Psoas muscle (tissue), 8 donors: ENCODE results near the gene CUBN. TPM values are rescaled to one million over a fixed set of nuclear protein-coding genes. Genes with fewer than 3 reads are reported as not detected.

Experiments
- ATAC-seq, 4 donors: fragments of 200-7000 bp; cut with Tn5 transposase; one replicate each; pipeline ENCODE4 v1.9.1; 2020; ENCODE audit warnings: moderate library complexity in 3 of 4, mild to moderate bottlenecking in 2 of 4
- DNase-seq, 2 donors: peaks; one replicate each; pipeline ENCODE4 v3.0.0-alpha.2; 2020
- H3K27ac ChIP-seq: fragments of 200-600 bp; one replicate; pipeline ENCODE4 v1.8.0; 2022
- H3K27me3 ChIP-seq, 3 donors: fragments of 200-600 bp in 1 of 3; one replicate each; pipeline versions ENCODE4 v1.6.1 to v1.8.0; 2013 to 2022; ENCODE audit warnings: low read length in 2 of 3, mild to moderate bottlenecking in 2 of 3, moderate library complexity in 1 of 3; ENCODE audit not compliant: insufficient read depth in 3 of 3
- H3K36me3 ChIP-seq, 2 donors: fragments of 200-600 bp in 1 of 2; one replicate each; pipeline versions ENCODE4 v1.6.1 to v1.8.0; 2013 to 2022; ENCODE audit warnings: low read depth in 1 of 2, mild to moderate bottlenecking in 1 of 2, moderate library complexity in 1 of 2; ENCODE audit not compliant: insufficient read depth in 1 of 2
- H3K4me1 ChIP-seq: fragments of 200-600 bp; one replicate; pipeline ENCODE4 v1.8.0; 2022
- H3K4me3 ChIP-seq: fragments of 200-600 bp; one replicate; pipeline ENCODE4 v1.8.0; 2022; ENCODE audit warnings: mild to moderate bottlenecking
- H3K9me3 ChIP-seq: fragments of 200-600 bp; one replicate; pipeline ENCODE4 v1.8.0; 2022
- WGBS, 3 donors: extraction: QIAGEN DNeasy Blood & Tissue Kit; methylation state at CpG; one replicate each; pipeline versions ENCODE4 v1.1.6 to v1.1.7; 2013; 5-methylcytosine and 5-hydroxymethylcytosine counted together
- intact Hi-C, 2 donors: fragments of 100-400 bp; cut with DNase I; formaldehyde crosslinking; loops; one replicate each; pipeline versions ENCODE4 v1.11.0 to v1.14.2; 2022
- polyA plus RNA-seq, 3 donors: library from polyadenylated mRNA; stranded (reverse); fragments of 200-250 nt; gene quantifications; one replicate each; pipeline ENCODE4 v1.2.3, GENCODE V29; 2013
- total RNA-seq, 4 donors: library from RNA; stranded (reverse); fragmentation: NEBNext Ultra II Directional in 2 of 4; extraction: Animal tissue kit (Norgen Biotek cat#: 25700) in 2 of 4; gene quantifications; one replicate each; pipeline versions ENCODE4 v1.2.1 to v1.2.4, GENCODE V29; 2021 to 2023
- TF ChIP-seq, protein P1 (sequence below): fragments of 200-600 bp; IDR thresholded peaks from one replicate; pipeline ENCODE4 v1.8.0; 2022; ENCODE audit warnings: antibody characterized with exemption
- donor health status: healthy with polysubstance abuse.
- donor health status: DM: no; HTN: no; CAD: no; lungs with moderate emphysema.
- donor health status: Bipolar disorder and iron deficiency.
- donor health status: healthy.
- donor health status: DM: yes; HTN: yes; CAD: no.
- donor health status: DM: no; HTN: no; CAD: no.
- donor health status: DM: no; HTN: no; CAD: no.
- donor health status: DM: yes; HTN: yes; CAD: no.

CUBN gene
- total and polyA plus RNA-seq, 7 donors, result 0.07 to 1.1 (median 0.22) TPM

DNA sequence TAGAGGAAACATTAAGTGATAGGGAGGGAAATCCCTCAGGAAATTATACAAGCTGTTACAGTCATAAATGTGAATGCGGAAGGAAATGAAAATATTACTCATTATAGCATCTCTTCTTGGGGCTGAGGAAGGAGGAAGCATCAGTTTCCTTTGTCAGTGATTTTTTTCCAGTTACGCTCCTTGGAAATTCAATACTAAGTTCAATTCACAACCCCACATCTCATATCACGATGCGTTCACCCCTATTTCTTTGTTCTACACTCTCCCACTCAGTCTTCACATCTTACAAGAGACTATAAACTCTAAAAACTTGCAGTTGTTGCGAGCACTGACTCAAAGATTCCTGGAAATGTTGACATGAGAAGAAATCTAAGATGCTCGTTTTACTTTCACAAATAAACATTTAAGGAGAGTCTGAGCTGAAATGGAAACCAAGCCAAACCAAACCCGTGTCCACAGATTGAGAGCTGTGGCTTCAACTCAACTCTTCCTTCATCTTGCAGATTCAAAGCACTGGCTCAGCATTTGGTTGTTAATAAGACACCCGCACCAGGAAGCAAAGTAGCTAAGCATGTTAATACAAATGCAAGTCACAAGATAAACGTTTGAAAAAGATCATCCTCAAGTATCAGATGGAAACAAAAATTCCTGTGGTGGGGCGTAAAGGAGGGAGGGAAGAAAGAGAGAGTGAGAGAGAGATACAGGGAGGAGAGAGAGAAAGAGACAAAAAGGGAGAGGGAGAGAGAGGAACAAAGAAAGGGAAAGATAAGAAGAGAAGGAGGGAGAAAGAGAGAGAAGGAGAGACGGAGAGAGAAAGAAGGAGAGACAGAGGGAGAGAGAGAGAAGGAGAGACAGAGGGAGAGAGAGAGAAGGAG is 162.4 kb downstream of the CUBN start:
- Histone ChIP-seq H3K27ac (peak overlapping the region; percentile 21), H3K9me3 (no peaks in the 10 kb centered on the region), H3K27me3 (no peaks in the 10 kb centered on the region), H3K36me3 (no peaks in the 10 kb centered on the region), H3K4me1 (peaks cover 20% of the 10 kb centered on the region), H3K4me3 (peak overlapping the region; percentile 30)
- 44 to 48% (median 45%) methylated on average over 11 of the region's 11 CpGs for WGBS, 3 donors
- ATAC-seq, result no peak
- intact Hi-C loops, result no loop called here
- TF ChIP-seq, protein P1, sequence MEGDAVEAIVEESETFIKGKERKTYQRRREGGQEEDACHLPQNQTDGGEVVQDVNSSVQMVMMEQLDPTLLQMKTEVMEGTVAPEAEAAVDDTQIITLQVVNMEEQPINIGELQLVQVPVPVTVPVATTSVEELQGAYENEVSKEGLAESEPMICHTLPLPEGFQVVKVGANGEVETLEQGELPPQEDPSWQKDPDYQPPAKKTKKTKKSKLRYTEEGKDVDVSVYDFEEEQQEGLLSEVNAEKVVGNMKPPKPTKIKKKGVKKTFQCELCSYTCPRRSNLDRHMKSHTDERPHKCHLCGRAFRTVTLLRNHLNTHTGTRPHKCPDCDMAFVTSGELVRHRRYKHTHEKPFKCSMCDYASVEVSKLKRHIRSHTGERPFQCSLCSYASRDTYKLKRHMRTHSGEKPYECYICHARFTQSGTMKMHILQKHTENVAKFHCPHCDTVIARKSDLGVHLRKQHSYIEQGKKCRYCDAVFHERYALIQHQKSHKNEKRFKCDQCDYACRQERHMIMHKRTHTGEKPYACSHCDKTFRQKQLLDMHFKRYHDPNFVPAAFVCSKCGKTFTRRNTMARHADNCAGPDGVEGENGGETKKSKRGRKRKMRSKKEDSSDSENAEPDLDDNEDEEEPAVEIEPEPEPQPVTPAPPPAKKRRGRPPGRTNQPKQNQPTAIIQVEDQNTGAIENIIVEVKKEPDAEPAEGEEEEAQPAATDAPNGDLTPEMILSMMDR, result no peak
- DNase-seq, result no peak

- Histone ChIP-seq H3K36me3 (no peaks in the 10 kb centered on the region), H3K9me3 (no peaks in the 10 kb centered on the region), H3K4me3 (no peak overlapping the region), H3K4me1 (peaks cover 20% of the 10 kb centered on the region), H3K27ac (peak overlapping the region; percentile 4), H3K27me3 (no peaks in the 10 kb centered on the region)
- WGBS, 3 donors, result 29 to 34% (median 33%) methylated on average over 8 of the region's 8 CpGs
- TF ChIP-seq, protein P1, result no peak
- DNase-seq (no peak), ATAC-seq (peak in 3 of 4 donors; percentile 35 to 69 (median 58))
- intact Hi-C loops, result no loop called here
Measured at GRCh38 chr10:16965740-16966447, 163.7 kb downstream of the CUBN start.

GRCh38 chr10:16965344-16965616 is 164.3 kb downstream of the CUBN start:
- Histone ChIP-seq H3K9me3 (no peaks in the 10 kb centered on the region), H3K27me3 (no peaks in the 10 kb centered on the region), H3K36me3 (no peaks in the 10 kb centered on the region), H3K27ac (no peak overlapping the region), H3K4me1 (peaks cover 20% of the 10 kb centered on the region), H3K4me3 (no peak overlapping the region)
- WGBS, 3 donors, result 27 to 47% (median 38%) methylated on average over 7 of the region's 7 CpGs
- ATAC-seq (no peak), DNase-seq (no peak)
- TF ChIP-seq, protein P1, result no peak
- intact Hi-C loops, result no loop called here

- TF ChIP-seq, protein P1, result no peak
- Histone ChIP-seq H3K27ac (no peak overlapping the region), H3K27me3 (no peaks in the 10 kb centered on the region), H3K4me1 (peaks cover 20% of the 10 kb centered on the region), H3K36me3 (no peaks in the 10 kb centered on the region), H3K9me3 (no peaks in the 10 kb centered on the region), H3K4me3 (no peak overlapping the region)
- intact Hi-C loops, result no loop called here
- peak; percentile 63 to 80 (median 77) for ATAC-seq
- WGBS, 3 donors, result 36 to 43% (median 40%) methylated on average over 15 of the region's 15 CpGs
- DNase-seq, result no peak
Measured at GRCh38 chr10:16964576-16965343, 164.9 kb downstream of the CUBN start.
